SK-N-SH (cell line): ENCODE measurements around the gene AFF3. TPM values are rescaled to one million over a fixed set of nuclear protein-coding genes. Genes with fewer than 3 reads are reported as not detected.

Experiments used
- CTCF ChIA-PET: fragments of 300-600, 350-600 bp; formaldehyde crosslinking; extraction: SDS; loops from one replicate; lab custom pipeline; 2021; lab: Yijun Ruan, JAX
- POLR2A ChIA-PET: fragments of 350-600 bp; sonication (Branson Sonifier 250); formaldehyde crosslinking; extraction: SDS; loops from one replicate; lab custom pipeline; 2020; ENCODE audit warnings: antibody characterized with exemption, inconsistent platforms; lab: Yijun Ruan, JAX
- DNase-seq: peaks from one replicate; pipeline ENCODE4 v3.0.0; 2012
- H2AFZ ChIP-seq: fragments of 200-600 bp; sonication (generic); 2 replicates; pipeline ENCODE4 v1.8.1; 2016; ENCODE audit warnings: antibody characterized with exemption, mild to moderate bottlenecking, low read depth
- H3F3A ChIP-seq: fragments of 200-600 bp; sonication (generic); replicated peaks from 2 replicates; pipeline ENCODE3; 2016; ENCODE audit warnings: antibody characterized with exemption, mild to moderate bottlenecking; ENCODE audit not compliant: insufficient read depth
- H3K27ac ChIP-seq, 2 experiments: fragments of 200-500 bp in 1 of 2; fragments of 200-600 bp in 1 of 2; sonication (Bioruptor generic) in 1 of 2; sonication (generic), shearing (Covaris generic) in 1 of 2; 2 replicates each; pipeline versions ENCODE4 v1.5.1 to v1.6.1; 2014 to 2016; ENCODE audit warnings: low read depth in 2 of 2, inconsistent platforms in 1 of 2, low read length in 1 of 2, mild to moderate bottlenecking in 1 of 2, mixed read lengths in 1 of 2
- H3K27me3 ChIP-seq: fragments of 200-600 bp; sonication (generic), shearing (Covaris generic); 2 replicates; pipeline ENCODE4 v1.6.1; 2016; ENCODE audit warnings: mixed run types; ENCODE audit not compliant: insufficient read depth
- H3K36me3 ChIP-seq, 2 experiments: fragments of 200-500 bp in 1 of 2; fragments of 200-600 bp in 1 of 2; sonication (Bioruptor generic) in 1 of 2; sonication (generic) in 1 of 2; replicated peaks in 1 of 2; 2 replicates each; pipeline versions ENCODE3 to v1.5.1; 2014 to 2016; ENCODE audit warnings: low read length in 1 of 2, mild to moderate bottlenecking in 1 of 2; ENCODE audit not compliant: insufficient read depth in 2 of 2, control insufficient read depth in 1 of 2
- H3K4me1 ChIP-seq, 2 experiments: fragments of 200-500 bp in 1 of 2; fragments of 200-600 bp in 1 of 2; sonication (Bioruptor generic) in 1 of 2; sonication (generic), shearing (Covaris generic) in 1 of 2; 2 replicates each; pipeline versions ENCODE4 v1.5.1 to v1.6.1; 2014 to 2016; ENCODE audit warnings: low read depth in 1 of 2, low read length in 1 of 2, mixed run types in 1 of 2; ENCODE audit not compliant: insufficient read depth in 2 of 2, control insufficient read depth in 1 of 2
- H3K4me2 ChIP-seq: fragments of 200-600 bp; sonication (generic), shearing (Covaris generic); 2 replicates; pipeline ENCODE4 v1.6.1; 2017; ENCODE audit warnings: mixed run types
- H3K4me3 ChIP-seq, 2 experiments: fragments of 200-500 bp in 1 of 2; fragments of 200-600 bp in 1 of 2; sonication (Bioruptor generic) in 1 of 2; sonication (generic), shearing (Covaris generic) in 1 of 2; 2 replicates each; pipeline versions ENCODE4 v1.5.1 to v1.8.1; 2014 to 2016; ENCODE audit warnings: low read depth in 2 of 2, inconsistent platforms in 1 of 2, low read length in 1 of 2, mild to moderate bottlenecking in 1 of 2, mixed read lengths in 1 of 2, moderate library complexity in 1 of 2
- H3K79me2 ChIP-seq: fragments of 200-600 bp; sonication (generic); 2 replicates; pipeline ENCODE4 v1.8.1; 2017; ENCODE audit warnings: mild to moderate bottlenecking; ENCODE audit not compliant: insufficient read depth
- H3K9ac ChIP-seq: fragments of 200-600 bp; sonication (generic); 2 replicates; pipeline ENCODE4 v1.6.1; 2017; ENCODE audit warnings: mixed run types
- H3K9me2 ChIP-seq: fragments of 200-600 bp; sonication (generic); 2 replicates; pipeline ENCODE4 v1.6.1; 2017; ENCODE audit warnings: mixed run types
- H3K9me3 ChIP-seq: fragments of 200-600 bp; sonication (generic); 2 replicates; pipeline ENCODE4 v1.6.1; 2017; ENCODE audit warnings: mixed run types, mild to moderate bottlenecking, moderate library complexity
- H4K20me1 ChIP-seq: fragments of 200-600 bp; sonication (generic); 2 replicates; pipeline ENCODE4 v1.6.1; 2017; ENCODE audit warnings: mild to moderate bottlenecking, mixed run types; ENCODE audit not compliant: insufficient read depth
- EP300 ChIP-seq, 2 experiments: IDR thresholded peaks; 2 replicates each; pipeline versions ENCODE4 v1.4.0 to v1.6.1; 2012; ENCODE audit warnings: borderline replicate concordance in 1 of 2, low read depth in 1 of 2, low read length in 1 of 2
- EZH2phosphoT487 ChIP-seq: fragments of 200-600 bp; sonication (generic); IDR thresholded peaks from 2 replicates; pipeline ENCODE4 v1.6.1; 2017; ENCODE audit warnings: low read depth, mixed run types, mild to moderate bottlenecking, antibody characterized with exemption, moderate library complexity, borderline replicate concordance
- FOXJ3 ChIP-seq: sonication (generic); formaldehyde crosslinking; IDR thresholded peaks from 2 replicates; pipeline ENCODE4 v1.5.1; 2020; ENCODE audit warnings: mild to moderate bottlenecking, missing genetic modification reagents
- MEF2A ChIP-seq: IDR thresholded peaks from 2 replicates; pipeline ENCODE4 v1.4.0; 2012; ENCODE audit warnings: low read depth, borderline replicate concordance
- NRF1 ChIP-seq: IDR thresholded peaks from 2 replicates; pipeline ENCODE4 v1.6.1; 2012; ENCODE audit warnings: low read depth, mild to moderate bottlenecking, low read length
- POLR2AphosphoS5 ChIP-seq: IDR thresholded peaks from 2 replicates; pipeline ENCODE4 v1.6.1; 2012; ENCODE audit warnings: low read depth, low read length
- RAD21 ChIP-seq: IDR thresholded peaks from 2 replicates; pipeline ENCODE4 v1.6.1; 2012; ENCODE audit warnings: mild to moderate bottlenecking, low read length
- RCOR1 ChIP-seq: fragments of 150-350 bp; IDR thresholded peaks from 2 replicates; pipeline ENCODE4 v1.6.1; 2017; ENCODE audit warnings: antibody characterized with exemption, low read length
- SMC3 ChIP-seq: IDR thresholded peaks from 2 replicates; pipeline ENCODE4 v1.6.1; 2012; ENCODE audit warnings: low read depth, low read length, improper control_type of control experiment
- TCF12 ChIP-seq: IDR thresholded peaks from 2 replicates; pipeline ENCODE4 v1.4.0; 2012
- WGBS: methylation state at CpG from one replicate; pipeline ENCODE4 v1.1.6; 2017; ENCODE audit warnings: low lambda C conversion rate; 5-methylcytosine and 5-hydroxymethylcytosine counted together
- polyA plus RNA-seq, 3 experiments: library from polyadenylated mRNA; depleted of rRNA; stranded (reverse); fragments of >200 nt; gene quantifications; 2 replicates each; pipeline ENCODE4 v1.2.3, GENCODE V29; 2012
- TF ChIP-seq, protein P1 (sequence below): IDR thresholded peaks from 2 replicates; pipeline ENCODE4 v1.4.0; 2012; ENCODE audit warnings: low read depth
- TF ChIP-seq, protein P2 (sequence below): fragments of 150-350 bp; IDR thresholded peaks from 2 replicates; pipeline ENCODE4 v1.6.1; 2017; ENCODE audit warnings: antibody characterized with exemption, low read length, low read depth, borderline replicate concordance
- TF ChIP-seq, protein P3 (sequence below): fragments of 150-350 bp; IDR thresholded peaks from 2 replicates; pipeline ENCODE4 v1.6.1; 2016; ENCODE audit warnings: mild to moderate bottlenecking, low read depth, low read length
- TF ChIP-seq, protein P4 (sequence below): IDR thresholded peaks from 2 replicates; pipeline ENCODE4; 2012
- TF ChIP-seq, protein P5 (sequence below): fragments of 200-600 bp; sonication (generic); IDR thresholded peaks from 2 replicates; pipeline ENCODE4 v1.6.1; 2017; ENCODE audit warnings: antibody characterized with exemption, mild to moderate bottlenecking, moderate library complexity
- TF ChIP-seq, protein P6 (sequence below): IDR thresholded peaks from 2 replicates; pipeline ENCODE4 v1.4.0; 2012; ENCODE audit warnings: low read depth, borderline replicate concordance

The AFF3 gene
- polyA plus RNA-seq, 1 of the 3 experiments (the other 2 are of a cell fraction) = 0.36 TPM

DNA sequence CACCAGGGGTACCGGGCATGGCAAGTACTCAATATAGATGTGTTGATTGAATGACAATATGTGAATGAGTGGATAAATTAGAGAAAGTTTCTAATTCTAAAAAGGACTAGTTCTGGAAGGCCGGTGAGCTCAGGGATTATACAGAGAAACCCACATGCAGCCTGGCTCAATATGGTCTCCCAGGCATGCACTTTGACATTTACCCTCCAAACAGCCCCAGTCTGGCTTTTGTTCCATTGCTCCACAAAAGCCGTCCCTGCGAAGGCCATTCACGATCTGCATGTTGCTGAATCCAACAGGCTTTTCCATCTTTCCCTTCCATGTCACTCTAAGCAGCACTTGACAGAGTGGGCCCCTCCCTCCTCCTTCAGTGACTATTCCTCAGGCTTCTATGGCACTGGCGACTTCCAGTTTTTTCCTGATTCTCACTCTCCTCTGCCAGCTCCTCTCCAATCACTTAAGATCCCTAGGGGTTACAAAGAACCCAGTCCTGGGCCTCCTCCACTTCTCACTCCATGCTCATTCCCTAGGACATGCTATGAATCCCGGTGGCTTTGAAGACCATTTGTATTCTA is 266.7 kb downstream of the AFF3 start:
- H3K36me3 ChIP-seq = no peaks in the 10 kb centered on the region
- no peak for TF ChIP-seq POLR2AphosphoS5
- no peak for TF ChIP-seq SMC3
- TF ChIP-seq, protein P1, sequence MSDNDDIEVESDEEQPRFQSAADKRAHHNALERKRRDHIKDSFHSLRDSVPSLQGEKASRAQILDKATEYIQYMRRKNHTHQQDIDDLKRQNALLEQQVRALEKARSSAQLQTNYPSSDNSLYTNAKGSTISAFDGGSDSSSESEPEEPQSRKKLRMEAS = no peak
- TF ChIP-seq RCOR1 = no peak
- TF ChIP-seq, protein P2, sequence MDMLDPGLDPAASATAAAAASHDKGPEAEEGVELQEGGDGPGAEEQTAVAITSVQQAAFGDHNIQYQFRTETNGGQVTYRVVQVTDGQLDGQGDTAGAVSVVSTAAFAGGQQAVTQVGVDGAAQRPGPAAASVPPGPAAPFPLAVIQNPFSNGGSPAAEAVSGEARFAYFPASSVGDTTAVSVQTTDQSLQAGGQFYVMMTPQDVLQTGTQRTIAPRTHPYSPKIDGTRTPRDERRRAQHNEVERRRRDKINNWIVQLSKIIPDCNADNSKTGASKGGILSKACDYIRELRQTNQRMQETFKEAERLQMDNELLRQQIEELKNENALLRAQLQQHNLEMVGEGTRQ = no peak
- TF ChIP-seq, all 33 proteins: peak for 0
- Histone ChIP-seq H3K4me2 (no peak overlapping the region), H4K20me1 (no peaks in the 10 kb centered on the region), H3F3A (peaks cover 20% of the 10 kb centered on the region), H3K4me3 (no peak overlapping the region), H3K9me3 (no peaks in the 10 kb centered on the region), H2AFZ (no peak overlapping the region), H3K9me2 (no peaks in the 10 kb centered on the region), H3K4me1 (peaks cover 10 to 12% of the 10 kb centered on the region in 2 experiments), H3K27ac (no peak overlapping the region), H3K79me2 (no peaks in the 10 kb centered on the region), H3K9ac (no peak overlapping the region), H3K27me3 (no peaks in the 10 kb centered on the region)
- WGBS = 86% methylated on average over 7 of the region's 7 CpGs
- POLR2A ChIA-PET = no interaction called here
- CTCF ChIA-PET = no interaction called here
- DNase-seq = no peak

DNA sequence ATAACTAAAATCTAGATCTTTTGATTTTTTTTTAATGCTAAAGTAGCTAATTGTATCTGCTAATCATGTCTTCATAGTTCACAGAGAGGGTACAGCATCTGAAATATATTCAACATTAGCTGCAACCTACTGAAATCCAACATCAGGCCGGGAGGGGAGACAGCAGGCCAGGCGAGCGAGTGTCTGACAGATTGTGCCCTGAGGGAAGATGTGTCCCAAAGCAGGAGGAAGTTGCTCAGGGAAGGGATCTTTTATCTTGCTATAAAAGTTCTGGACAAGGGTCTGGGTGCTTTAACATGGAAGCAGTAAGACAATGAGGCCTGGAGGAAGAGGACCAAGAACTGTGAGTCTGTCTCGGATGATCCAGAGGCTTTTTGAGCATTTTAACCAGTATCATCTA is 274.1 kb downstream of the AFF3 start:
- no peaks in the 10 kb centered on the region for H3K9me2 ChIP-seq
- H2AFZ ChIP-seq = no peak overlapping the region
- H3K36me3 ChIP-seq = no peaks in the 10 kb centered on the region
- H3K4me3 ChIP-seq = no peak overlapping the region
- ChIA-PET CTCF (interaction anchor here (1.3 kb wide), 1 partner anchor 309 kb away, joined by 3 read pairs; no protein-coding TSS in a partner anchor), POLR2A (interaction anchor here (1.1 kb wide), 1 partner anchor 212 kb away, joined by 4 read pairs; no protein-coding TSS in a partner anchor)
- no peaks in the 10 kb centered on the region for H3K9me3 ChIP-seq
- H3K4me2 ChIP-seq = no peak overlapping the region
- TF ChIP-seq NRF1 = no peak
- TF ChIP-seq EP300 (IDR thresholded peaks at IDR 0.05; ENCODE audit: borderline replicate concordance in 1 of 2, low read depth in 1 of 2, low read length in 1 of 2) = peak in 1 of 2 experiments; percentile 52; a peak in 2 of 4 replicates
- TF ChIP-seq, protein P3, sequence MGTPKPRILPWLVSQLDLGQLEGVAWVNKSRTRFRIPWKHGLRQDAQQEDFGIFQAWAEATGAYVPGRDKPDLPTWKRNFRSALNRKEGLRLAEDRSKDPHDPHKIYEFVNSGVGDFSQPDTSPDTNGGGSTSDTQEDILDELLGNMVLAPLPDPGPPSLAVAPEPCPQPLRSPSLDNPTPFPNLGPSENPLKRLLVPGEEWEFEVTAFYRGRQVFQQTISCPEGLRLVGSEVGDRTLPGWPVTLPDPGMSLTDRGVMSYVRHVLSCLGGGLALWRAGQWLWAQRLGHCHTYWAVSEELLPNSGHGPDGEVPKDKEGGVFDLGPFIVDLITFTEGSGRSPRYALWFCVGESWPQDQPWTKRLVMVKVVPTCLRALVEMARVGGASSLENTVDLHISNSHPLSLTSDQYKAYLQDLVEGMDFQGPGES = no peak
- TF ChIP-seq RCOR1 = no peak
- TF ChIP-seq, protein P1 = no peak
- TF ChIP-seq, protein P4, sequence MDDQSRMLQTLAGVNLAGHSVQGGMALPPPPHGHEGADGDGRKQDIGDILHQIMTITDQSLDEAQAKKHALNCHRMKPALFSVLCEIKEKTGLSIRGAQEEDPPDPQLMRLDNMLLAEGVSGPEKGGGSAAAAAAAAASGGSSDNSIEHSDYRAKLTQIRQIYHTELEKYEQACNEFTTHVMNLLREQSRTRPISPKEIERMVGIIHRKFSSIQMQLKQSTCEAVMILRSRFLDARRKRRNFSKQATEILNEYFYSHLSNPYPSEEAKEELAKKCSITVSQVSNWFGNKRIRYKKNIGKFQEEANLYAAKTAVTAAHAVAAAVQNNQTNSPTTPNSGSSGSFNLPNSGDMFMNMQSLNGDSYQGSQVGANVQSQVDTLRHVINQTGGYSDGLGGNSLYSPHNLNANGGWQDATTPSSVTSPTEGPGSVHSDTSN = no peak
- no peak for TF ChIP-seq EZH2phosphoT487
- no peak for TF ChIP-seq POLR2AphosphoS5
- TF ChIP-seq MEF2A = no peak
- TF ChIP-seq, protein P5, sequence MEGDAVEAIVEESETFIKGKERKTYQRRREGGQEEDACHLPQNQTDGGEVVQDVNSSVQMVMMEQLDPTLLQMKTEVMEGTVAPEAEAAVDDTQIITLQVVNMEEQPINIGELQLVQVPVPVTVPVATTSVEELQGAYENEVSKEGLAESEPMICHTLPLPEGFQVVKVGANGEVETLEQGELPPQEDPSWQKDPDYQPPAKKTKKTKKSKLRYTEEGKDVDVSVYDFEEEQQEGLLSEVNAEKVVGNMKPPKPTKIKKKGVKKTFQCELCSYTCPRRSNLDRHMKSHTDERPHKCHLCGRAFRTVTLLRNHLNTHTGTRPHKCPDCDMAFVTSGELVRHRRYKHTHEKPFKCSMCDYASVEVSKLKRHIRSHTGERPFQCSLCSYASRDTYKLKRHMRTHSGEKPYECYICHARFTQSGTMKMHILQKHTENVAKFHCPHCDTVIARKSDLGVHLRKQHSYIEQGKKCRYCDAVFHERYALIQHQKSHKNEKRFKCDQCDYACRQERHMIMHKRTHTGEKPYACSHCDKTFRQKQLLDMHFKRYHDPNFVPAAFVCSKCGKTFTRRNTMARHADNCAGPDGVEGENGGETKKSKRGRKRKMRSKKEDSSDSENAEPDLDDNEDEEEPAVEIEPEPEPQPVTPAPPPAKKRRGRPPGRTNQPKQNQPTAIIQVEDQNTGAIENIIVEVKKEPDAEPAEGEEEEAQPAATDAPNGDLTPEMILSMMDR = no peak
- 0 out of 2 replicates have a peak, but pooled peaks have one; percentile 25 for TF ChIP-seq FOXJ3 (CRISPR knock-in tag)
- TF ChIP-seq, protein P6, sequence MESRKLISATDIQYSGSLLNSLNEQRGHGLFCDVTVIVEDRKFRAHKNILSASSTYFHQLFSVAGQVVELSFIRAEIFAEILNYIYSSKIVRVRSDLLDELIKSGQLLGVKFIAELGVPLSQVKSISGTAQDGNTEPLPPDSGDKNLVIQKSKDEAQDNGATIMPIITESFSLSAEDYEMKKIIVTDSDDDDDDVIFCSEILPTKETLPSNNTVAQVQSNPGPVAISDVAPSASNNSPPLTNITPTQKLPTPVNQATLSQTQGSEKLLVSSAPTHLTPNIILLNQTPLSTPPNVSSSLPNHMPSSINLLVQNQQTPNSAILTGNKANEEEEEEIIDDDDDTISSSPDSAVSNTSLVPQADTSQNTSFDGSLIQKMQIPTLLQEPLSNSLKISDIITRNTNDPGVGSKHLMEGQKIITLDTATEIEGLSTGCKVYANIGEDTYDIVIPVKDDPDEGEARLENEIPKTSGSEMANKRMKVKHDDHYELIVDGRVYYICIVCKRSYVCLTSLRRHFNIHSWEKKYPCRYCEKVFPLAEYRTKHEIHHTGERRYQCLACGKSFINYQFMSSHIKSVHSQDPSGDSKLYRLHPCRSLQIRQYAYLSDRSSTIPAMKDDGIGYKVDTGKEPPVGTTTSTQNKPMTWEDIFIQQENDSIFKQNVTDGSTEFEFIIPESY = no peak
- TF ChIP-seq TCF12 = no peak
- peak; percentile 14; the same call in 1 of the 2 replicates for TF ChIP-seq RAD21
- no peaks in the 10 kb centered on the region for H3K79me2 ChIP-seq
- peak overlapping the region in 1 of 2 experiments; percentile 65; a peak in 2 of 4 replicates for H3K27ac ChIP-seq
- 83% methylated on average over 4 of the region's 4 CpGs for WGBS
- H3F3A ChIP-seq = no peaks in the 10 kb centered on the region
- H3K27me3 ChIP-seq = no peaks in the 10 kb centered on the region
- H4K20me1 ChIP-seq = no peaks in the 10 kb centered on the region
- H3K4me1 ChIP-seq = peaks cover 0 to 24% of the 10 kb centered on the region in 2 experiments; a peak in 2 of 4 replicates
- H3K9ac ChIP-seq = no peak overlapping the region
- DNase-seq = peak; percentile 52
